Mesendoderm (in vitro differentiated cells): Measurements from ENCODE around the gene POTEJ. TPM values are rescaled to one million over a fixed set of nuclear protein-coding genes. Genes with fewer than 3 reads are reported as not detected.
"Not testable (repeated sequence)": the region's sequence is repeated elsewhere in the genome, so short reads cannot be mapped to it uniquely, and the experiment has no call there.

Source experiments
- DNase-seq: peaks from one replicate; pipeline ENCODE4 v3.0.0; 2013
- H2AK5ac ChIP-seq: 2 replicates; pipeline ENCODE4 v1.6.1; 2013; ENCODE audit warnings: low read length, inconsistent platforms
- H2BK120ac ChIP-seq: 2 replicates; pipeline ENCODE4 v1.6.1; 2013; ENCODE audit warnings: low read depth, mild to moderate bottlenecking, low read length, moderate library complexity, mixed read lengths
- H2BK15ac ChIP-seq: replicated peaks from 2 replicates; pipeline ENCODE4 v1.6.1; 2013; ENCODE audit warnings: low read depth, mild to moderate bottlenecking, moderate library complexity
- H2BK5ac ChIP-seq: 2 replicates; pipeline ENCODE4 v1.6.1; 2013; ENCODE audit warnings: low read length, inconsistent platforms
- H3K18ac ChIP-seq: 2 replicates; pipeline ENCODE4 v1.6.1; 2013; ENCODE audit warnings: mild to moderate bottlenecking, low read length, mixed read lengths
- H3K23ac ChIP-seq: one replicate; pipeline ENCODE4 v1.6.1; 2013; ENCODE audit warnings: low read length
- H3K27ac ChIP-seq: 2 replicates; pipeline ENCODE4 v1.5.1; 2013; ENCODE audit warnings: low read depth, mild to moderate bottlenecking, inconsistent platforms, low read length, moderate library complexity
- H3K27me3 ChIP-seq: 2 replicates; pipeline ENCODE4 v1.6.1; 2013; ENCODE audit warnings: low read length, control low read depth, mild to moderate bottlenecking, inconsistent platforms; ENCODE audit not compliant: insufficient read depth, poor library complexity
- H3K36me3 ChIP-seq: 2 replicates; pipeline ENCODE4 v1.6.1; 2013; ENCODE audit warnings: low read length, inconsistent platforms; ENCODE audit not compliant: control insufficient read depth, insufficient read depth
- H3K4ac ChIP-seq: one replicate; pipeline ENCODE4 v1.6.1; 2013; ENCODE audit warnings: low read depth, mild to moderate bottlenecking, low read length, moderate library complexity
- H3K4me1 ChIP-seq: 2 replicates; pipeline ENCODE4 v1.6.1; 2013; ENCODE audit warnings: low read depth, low read length, inconsistent platforms; ENCODE audit not compliant: control insufficient read depth
- H3K4me2 ChIP-seq: 2 replicates; pipeline ENCODE4 v1.6.1; 2013; ENCODE audit warnings: low read length
- H3K4me3 ChIP-seq: 2 replicates; pipeline ENCODE4 v1.5.1; 2013; ENCODE audit warnings: mild to moderate bottlenecking, low read length
- H3K56ac ChIP-seq: one replicate; pipeline ENCODE4 v1.6.1; 2013; ENCODE audit warnings: low read length
- H3K79me1 ChIP-seq: 2 replicates; pipeline ENCODE4 v1.6.1; 2013; ENCODE audit warnings: low read length, inconsistent platforms
- H3K79me2 ChIP-seq: 2 replicates; pipeline ENCODE4 v1.6.1; 2013; ENCODE audit warnings: mild to moderate bottlenecking, low read length; ENCODE audit not compliant: control insufficient read depth, insufficient read depth
- H3K9ac ChIP-seq: 2 replicates; pipeline ENCODE4 v1.6.1; 2013; ENCODE audit warnings: low read length, inconsistent platforms
- H4K5ac ChIP-seq: one replicate; pipeline ENCODE4 v1.6.1; 2013; ENCODE audit warnings: low read length
- H4K8ac ChIP-seq: one replicate; pipeline ENCODE4 v1.6.1; 2013; ENCODE audit warnings: low read depth, mild to moderate bottlenecking, control low read depth, low read length, moderate library complexity
- WGBS: extraction: QIAGEN DNeasy Blood & Tissue Kit; methylation state at CpG from one replicate; pipeline ENCODE4 v1.1.7; 2013; ENCODE audit warnings: low lambda C conversion rate, missing lambda C conversion rate; ENCODE audit not compliant: insufficient coverage; ENCODE audit errors: extremely low coverage; 5-methylcytosine and 5-hydroxymethylcytosine counted together
- small RNA-seq: library from polyadenylated mRNA; stranded (forward); fragments of <200 nt; extraction: miRNeasy Mini kit (QIAGEN cat#:217004); gene quantifications from one replicate; pipeline ENCODE3, GENCODE V24; 2013; ENCODE audit not compliant: insufficient read depth

POTEJ gene

DNA sequence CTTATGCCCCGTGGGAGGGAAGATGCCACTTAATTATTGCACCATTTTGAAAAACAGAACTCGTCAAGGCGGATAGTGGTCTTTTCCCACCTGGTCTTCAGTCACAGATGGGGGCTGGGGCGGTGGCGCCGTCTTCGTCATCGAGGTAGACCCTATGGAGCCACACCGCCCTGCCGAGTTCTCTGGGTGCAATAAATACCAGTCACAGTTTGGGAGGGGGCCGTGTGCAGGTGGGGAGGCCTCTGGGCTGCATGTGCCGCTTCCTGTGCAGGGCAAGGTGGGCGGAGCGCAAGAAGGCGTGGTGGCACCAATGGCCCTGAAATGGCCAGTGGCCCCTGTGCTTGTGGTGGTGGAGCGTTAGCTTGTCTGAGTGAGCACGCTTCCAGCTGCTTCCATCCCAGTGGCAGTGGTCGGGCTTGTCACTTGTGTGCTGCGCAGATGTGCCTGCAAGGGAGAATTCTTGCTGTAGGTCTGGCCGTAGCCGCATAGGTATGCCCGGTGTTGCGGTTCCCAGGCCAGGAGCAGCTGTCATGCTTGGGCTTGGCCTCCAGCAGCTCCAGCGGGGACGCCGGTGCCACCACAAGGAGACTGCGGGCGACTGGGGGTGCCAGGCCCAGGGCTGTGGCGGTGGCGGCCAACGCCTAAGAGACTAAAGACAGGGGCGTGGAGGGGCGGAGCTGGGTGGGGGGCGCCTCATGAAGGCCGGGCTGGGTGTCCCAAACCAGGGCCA, 81.0 kb downstream of the POTEJ start:
- H2AK5ac ChIP-seq, H3K4me3 ChIP-seq, H3K23ac ChIP-seq, H3K79me2 ChIP-seq, DNase-seq, H3K27me3 ChIP-seq, H3K9ac ChIP-seq, H3K18ac ChIP-seq, H4K8ac ChIP-seq, H4K5ac ChIP-seq, H3K27ac ChIP-seq, H3K36me3 ChIP-seq, H3K4me1 ChIP-seq, H2BK15ac ChIP-seq, H2BK5ac ChIP-seq, H3K4me2 ChIP-seq, H3K79me1 ChIP-seq, H3K56ac ChIP-seq, H2BK120ac ChIP-seq, H3K4ac ChIP-seq: not testable (repeated sequence)
- WGBS: no CpG with 5 or more reads among the region's 35 CpGs

- not testable (repeated sequence) for H2BK120ac ChIP-seq, H2BK5ac ChIP-seq, H3K56ac ChIP-seq, H3K18ac ChIP-seq, H3K27me3 ChIP-seq, H3K79me1 ChIP-seq, H3K4me3 ChIP-seq, H3K36me3 ChIP-seq, H3K4ac ChIP-seq, H4K8ac ChIP-seq, H2BK15ac ChIP-seq, H3K23ac ChIP-seq, H3K4me1 ChIP-seq, H3K27ac ChIP-seq, H4K5ac ChIP-seq, H2AK5ac ChIP-seq, H3K9ac ChIP-seq, H3K79me2 ChIP-seq, H3K4me2 ChIP-seq
- peak; percentile 70 for DNase-seq
- WGBS: no CpG with 5 or more reads among the region's 37 CpGs
Measured at GRCh38 chr2:130693474-130693873, 82.2 kb downstream of the POTEJ start.

DNA sequence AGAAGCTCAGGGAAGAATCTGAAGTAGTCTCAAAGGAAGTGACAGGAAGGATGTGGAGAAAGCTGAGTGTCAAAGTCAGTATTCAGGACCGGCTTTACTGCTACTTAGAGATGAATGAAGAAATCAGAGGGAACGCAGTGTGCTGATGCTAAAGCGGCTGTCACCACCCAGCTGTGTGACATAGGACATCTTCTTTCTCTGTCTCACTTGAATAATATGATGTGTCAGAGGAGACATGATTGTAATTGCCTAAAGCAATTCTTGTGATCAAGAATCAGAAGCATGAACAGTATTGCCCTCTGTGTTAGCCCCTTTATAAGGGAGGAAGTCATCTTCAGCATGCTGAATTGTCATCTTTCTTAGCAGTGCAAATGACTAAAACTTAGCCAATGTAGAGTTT, 92.0 kb downstream of the POTEJ start:
- H3K36me3 ChIP-seq, H3K23ac ChIP-seq, DNase-seq, H3K4ac ChIP-seq, H3K4me3 ChIP-seq, H3K18ac ChIP-seq, H3K27ac ChIP-seq, H3K4me2 ChIP-seq, H4K5ac ChIP-seq, H2BK120ac ChIP-seq, H2BK5ac ChIP-seq, H3K4me1 ChIP-seq, H3K9ac ChIP-seq, H2AK5ac ChIP-seq, H2BK15ac ChIP-seq, H4K8ac ChIP-seq, H3K79me1 ChIP-seq, H3K27me3 ChIP-seq, H3K56ac ChIP-seq, H3K79me2 ChIP-seq: not testable (repeated sequence)
- no CpG with 5 or more reads among the region's 3 CpGs for WGBS

Small RNA genes within 50 kb of the gene (small RNA-seq; reads per million reads assigned to genes)
- gene RF00017 (not detected), gene RNU6-848P (not detected)
